ENCODE data around the gene ATRAID.
"Not testable (repeated sequence)": the region's sequence is repeated elsewhere in the genome, so short reads cannot be mapped to it uniquely, and the experiment has no call there.

The ATRAID gene

DNA sequence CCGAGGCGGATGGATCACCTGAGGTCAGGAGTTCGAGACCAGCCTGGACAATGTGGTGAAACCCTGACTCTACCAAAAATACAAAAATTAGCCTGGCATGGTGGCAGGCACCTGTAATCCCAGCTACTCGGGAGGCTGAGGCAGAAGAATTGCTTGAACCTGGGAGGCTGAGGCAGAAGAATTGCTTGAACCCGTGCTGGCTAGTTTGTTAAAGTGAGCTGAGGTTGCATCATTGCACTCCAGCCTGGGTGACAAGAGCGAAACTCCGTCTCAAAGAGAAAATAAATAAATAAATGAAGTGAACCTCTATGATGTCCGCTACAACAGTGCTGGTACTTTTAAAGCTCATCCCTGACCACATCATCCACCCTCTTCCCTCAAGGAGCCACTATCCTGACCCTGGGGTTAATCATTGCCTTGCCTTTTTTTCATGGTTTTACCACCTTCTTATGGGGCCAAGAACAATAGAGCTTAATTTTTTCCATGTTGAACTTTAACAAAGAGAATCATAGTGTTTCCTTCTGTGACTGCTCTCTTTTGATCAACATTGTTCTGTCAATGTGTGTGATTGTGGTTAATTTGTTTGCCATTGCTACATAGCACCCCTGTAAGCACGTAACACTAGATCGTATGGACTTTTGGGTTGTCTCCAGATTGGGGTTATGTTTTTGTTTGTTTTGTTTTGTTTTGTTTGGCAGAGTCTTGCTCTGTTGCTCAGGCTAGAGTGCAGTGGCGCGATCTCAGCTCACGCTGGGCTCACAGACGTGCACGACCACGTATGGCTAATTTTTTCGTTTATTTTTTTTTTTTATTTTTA is 17.1 kb upstream of the ATRAID start:
- DNase-seq (ENCODE audit: low read depth in 2 of 2): no peak

DNA sequence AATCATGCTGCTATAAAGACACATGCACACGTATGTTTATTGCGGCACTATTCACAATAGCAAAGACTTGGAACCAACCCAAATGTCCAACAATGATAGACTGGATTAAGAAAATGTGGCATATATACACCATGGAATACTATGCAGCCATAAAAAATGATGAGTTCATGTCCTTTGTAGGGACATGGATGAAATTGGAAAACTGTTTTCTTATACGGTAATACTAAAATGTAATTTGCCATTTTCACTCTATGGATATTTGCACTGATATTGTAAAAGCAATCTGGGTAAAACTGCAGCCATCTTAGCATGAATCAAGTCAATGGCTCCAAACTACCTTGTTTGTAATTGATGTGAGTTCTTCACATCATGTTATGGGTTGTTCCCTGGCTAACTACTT is 16.0 kb upstream of the ATRAID start:
- not testable (repeated sequence) for DNase-seq (ENCODE audit: low read depth in 2 of 2)

DNA sequence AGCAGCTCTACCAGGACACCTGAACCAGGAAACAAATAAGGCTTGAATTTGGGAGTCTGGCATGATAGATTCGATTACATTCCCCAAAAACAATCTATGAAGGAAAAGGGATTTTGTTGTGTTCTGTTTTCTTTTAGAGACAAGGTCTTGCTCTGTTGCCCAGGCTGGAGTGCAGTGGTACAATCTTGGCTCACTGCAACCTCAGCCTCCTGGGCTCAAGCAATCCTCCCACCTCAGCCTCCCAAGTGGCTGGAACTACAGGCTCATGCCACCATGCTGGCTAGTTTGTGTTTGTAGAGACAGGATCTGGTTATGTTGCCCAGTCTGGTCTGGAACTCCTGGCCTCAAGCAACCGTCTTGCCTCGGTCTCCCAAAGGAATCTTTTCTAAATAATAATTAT is 13.8 kb upstream of the ATRAID start:
- not testable (repeated sequence) for DNase-seq (ENCODE audit: low read depth in 2 of 2)

DNA sequence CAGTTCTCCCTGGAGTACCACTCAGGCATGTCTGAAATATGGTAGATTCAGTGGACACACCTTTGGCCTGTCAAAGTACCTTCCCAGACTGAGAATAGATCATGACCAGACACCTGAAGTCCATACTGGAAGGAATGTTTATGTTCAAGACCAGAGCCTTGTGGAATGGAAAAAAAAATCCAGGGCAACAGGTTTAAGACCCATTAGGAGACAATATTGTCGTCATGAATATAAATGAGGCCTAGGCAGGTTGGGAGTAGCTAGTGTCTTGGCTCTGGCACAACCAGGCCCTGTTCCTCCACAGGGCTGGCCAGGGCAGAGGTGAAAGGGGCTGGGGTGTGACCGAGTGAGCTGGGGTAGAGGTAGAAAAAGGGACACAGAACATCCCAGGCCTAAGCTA is 13.2 kb upstream of the ATRAID start:
- no peak for DNase-seq (ENCODE audit: low read depth in 2 of 2)

DNA sequence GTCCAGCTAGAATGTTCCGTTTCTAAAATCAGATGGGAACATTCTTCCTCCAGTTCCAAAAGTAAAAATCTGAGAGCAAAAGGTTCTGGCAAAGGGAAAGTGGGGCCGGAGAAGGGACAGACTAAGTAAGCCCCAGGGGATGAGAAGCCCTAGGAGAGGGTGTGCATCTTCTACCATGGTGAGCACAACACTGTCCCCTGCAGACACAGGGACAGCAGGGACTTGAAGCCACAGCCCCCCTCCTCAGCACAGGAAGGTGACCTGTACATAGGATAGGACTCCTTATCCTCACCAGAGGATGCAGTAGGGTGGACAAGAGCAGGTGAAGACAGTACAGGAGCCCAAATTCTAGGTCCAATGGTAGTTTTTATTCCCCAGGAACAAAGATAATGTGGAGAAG is 12.6 kb upstream of the ATRAID start:
- DNase-seq (ENCODE audit: low read depth in 2 of 2): no peak

DNA sequence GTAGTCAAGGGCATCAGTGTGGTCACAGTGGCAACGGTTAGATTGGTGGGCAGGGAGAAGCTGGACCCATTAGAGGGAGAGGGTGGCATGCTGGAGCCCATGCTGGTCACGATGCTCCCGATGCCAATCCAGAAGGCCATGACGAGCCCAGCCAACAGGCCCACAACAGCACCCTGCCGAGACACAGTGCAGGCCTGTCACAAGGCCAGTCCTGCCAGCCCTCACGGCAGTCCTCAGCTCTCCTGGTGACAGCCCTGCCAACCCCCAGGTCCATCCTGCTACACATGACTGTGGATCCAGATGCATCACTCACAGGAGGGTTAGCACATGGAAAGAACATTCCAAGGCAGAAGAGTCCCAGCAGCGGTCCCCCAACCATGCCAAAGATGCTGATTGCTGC is 10.2 kb upstream of the ATRAID start:
- DNase-seq (ENCODE audit: low read depth in 2 of 2): no peak

DNA sequence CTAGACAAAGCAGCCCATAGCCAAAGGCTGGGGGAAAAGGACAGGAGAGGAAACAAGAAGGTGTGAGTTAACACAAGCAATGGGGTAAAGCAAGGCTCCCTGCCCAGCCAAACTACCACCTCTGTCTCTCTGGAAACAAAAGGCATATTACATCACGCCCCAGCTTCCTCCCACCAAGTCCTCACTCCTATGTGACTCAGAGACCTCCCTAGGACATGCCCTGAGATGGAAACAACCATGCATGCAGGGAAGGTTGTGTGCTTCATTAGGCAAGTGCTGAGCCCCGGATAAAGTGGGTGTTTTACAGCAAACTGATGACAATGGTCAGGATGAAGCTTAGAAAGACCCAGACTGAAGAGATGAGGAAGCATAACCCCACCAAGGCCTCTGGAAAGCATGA is 9.0 kb upstream of the ATRAID start:
- DNase-seq (ENCODE audit: low read depth in 2 of 2): no peak

DNA sequence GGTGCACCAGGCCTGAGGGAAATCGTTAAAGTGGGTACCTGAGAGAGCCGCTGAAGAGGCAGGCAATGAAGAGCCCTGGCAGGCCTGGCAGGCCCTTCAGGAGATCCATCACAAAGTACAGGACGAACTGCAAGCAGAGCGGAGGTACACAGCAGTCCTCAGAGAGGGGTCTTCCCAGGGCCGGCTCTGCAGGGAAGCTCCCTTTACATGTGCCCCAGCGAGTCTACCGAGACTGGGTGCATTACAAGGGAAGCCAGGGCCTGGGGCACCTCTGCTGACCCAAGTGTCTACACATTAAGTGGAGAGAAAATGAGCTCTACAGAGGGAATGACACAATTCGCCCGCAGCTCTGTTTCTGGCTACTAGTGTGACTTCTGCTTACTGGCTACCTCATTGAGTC is 8.1 kb upstream of the ATRAID start:
- DNase-seq (ENCODE audit: low read depth in 2 of 2): no peak

DNA sequence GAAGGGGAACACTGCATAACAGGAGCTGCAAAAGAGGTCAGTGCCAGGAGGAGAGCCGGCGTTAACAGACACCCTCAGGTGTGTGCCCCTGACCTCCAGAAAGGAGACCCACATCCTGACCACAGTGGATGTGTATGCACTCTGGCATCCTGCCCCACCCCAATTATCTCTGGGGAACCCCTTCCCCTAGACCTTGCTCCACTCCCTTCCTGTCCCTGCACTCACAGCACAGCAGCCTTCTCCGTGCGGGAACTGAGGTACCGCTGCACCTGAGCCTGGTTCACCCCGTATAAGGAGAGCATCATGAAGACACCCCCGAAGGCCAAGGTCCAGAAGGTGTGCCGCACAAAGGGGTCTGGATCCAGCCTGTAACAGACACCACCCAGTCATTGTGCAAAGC is 7.3 kb upstream of the ATRAID start:
- no peak for DNase-seq (ENCODE audit: low read depth in 2 of 2)

DNA sequence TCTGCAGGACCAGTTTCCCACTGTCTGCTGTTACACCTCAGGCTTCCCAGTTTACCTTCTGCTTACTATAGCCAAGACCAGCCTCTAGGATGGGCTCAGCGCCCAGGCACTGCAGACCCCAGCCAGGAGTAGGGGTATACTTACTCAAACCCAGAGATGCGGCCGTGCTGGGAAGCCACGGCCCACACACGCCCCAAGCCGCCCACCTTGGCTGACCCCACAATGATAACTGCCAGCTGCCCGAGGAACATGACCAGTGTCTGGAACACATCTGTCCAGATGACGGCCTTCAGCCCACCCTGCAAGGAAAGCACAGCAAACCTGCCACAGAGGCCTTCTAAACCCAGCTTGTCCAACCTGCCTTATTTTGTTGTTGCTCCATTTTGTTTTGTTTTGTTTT is 6.6 kb upstream of the ATRAID start:
- no peak for DNase-seq (ENCODE audit: low read depth in 2 of 2)

DNA sequence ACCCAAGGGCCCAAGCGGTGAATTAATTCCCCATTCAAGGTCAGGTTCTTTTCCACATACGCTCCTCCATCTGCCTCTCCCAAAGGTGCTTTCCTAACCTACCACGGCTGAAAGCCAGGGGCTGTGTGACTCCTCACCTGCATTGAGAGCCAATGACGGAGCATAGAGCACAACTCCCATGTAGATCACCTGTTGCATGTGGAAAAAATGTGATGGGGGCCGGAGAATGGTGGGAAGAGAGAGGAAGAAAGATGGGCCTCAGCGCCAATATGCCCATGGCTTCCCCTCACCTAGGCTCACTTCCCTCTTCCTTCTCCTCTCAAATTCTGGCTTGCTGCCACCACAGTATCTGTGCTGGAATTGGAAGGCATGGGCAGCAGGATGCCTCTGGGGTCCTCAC is 5.5 kb upstream of the ATRAID start:
- DNase-seq (ENCODE audit: low read depth in 2 of 2): no peak

DNA sequence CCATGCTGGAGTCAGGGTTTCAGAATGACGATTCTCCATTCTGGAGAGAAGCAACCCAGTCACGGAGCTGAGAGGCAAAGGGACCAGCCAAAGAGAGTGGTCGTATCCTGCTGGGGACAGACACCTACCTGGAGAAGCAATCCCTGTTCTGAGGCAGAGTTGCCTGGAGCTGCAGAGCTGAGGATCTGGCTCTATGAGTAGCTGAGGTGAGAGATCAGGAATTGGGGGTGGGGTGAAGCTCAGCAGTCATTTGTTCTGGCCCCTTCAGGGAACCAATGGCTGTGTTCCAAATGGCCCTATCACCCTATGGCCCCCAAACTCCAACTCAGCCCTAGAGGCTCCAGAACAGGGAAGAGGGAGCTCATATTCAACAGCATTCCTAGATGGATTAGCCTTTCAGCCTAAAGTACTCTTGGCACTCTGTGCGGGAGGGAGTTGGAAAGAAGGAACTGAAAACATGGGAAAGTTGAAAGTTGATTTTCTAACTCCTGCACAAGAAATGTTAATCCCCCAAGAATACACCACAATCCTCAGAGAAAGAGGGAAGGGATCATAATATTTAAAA is 3.3 kb upstream of the ATRAID start:
- no peak for DNase-seq (ENCODE audit: low read depth in 2 of 2)

DNA sequence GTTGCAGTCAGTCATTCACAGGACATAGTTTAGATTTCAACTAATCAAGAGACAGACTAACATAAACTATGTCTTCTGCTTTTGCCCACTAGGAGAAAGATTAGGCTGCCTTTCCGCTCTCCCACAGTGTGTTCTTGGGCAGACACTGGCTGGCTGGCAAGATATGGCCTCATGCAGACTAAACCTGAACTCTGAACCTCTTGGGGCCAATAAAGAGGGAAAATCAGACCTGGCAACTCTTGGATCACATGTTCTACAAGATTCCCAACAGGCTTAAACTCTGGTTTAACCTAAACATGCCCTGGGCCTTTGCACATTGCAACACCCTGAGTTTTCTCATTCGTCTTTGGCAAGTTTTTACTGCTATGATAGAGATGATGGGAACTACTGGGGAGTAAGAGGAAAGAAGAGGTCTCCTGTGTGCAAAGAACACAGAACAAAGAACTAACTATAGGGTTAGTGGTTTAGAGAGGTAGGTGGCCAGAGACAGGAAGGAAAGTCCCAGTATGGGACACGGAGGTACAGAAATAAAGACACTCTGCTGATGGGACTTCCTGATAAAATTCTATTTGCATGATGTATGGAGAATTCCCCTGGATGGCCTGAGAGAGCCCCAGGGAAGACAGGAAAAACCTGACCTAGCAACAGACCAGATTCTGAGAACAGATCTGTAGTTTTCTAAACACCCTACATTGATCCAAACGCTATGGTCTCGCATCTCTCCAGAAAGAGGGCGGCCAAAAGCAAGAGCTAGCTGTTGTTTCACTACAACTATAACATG is 2.0 kb upstream of the ATRAID start:
- DNase-seq (ENCODE audit: low read depth in 2 of 2): no peak

DNA sequence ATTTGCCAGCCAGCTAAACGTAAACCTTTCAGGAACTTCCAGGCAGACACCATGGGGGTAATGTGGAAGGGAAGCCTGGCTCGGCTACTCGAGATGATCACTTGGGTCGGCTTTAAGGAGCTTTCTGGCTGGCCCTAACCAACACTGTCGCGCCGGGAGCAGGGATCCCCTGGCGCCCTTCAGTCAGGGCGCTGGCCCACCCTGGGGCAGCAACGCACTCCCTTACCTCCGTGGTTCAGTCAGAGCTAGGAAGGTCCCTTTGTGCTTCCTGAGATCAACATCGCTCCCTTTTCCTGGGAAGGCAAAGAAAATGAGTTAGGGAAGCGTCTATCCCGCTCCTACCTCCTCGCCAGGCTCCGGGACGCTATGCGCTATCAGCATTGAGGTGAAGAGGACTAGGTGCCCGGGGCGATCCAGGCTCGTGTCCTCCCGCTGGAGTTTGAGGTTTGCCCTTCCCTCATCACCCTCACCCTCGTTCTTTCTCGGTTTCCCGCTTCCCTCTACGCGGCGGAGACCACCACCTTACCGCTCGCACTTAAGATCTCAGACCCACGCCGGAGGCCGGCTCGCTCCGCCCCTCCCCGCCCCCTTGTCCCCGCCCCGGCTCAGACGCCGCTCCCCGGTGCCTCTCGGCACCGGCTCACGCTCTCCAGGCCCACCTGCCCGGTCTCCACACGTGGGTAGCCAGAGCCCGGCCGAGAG is 449 bp upstream of the ATRAID start:
- no peak for DNase-seq (ENCODE audit: low read depth in 2 of 2)

DNA sequence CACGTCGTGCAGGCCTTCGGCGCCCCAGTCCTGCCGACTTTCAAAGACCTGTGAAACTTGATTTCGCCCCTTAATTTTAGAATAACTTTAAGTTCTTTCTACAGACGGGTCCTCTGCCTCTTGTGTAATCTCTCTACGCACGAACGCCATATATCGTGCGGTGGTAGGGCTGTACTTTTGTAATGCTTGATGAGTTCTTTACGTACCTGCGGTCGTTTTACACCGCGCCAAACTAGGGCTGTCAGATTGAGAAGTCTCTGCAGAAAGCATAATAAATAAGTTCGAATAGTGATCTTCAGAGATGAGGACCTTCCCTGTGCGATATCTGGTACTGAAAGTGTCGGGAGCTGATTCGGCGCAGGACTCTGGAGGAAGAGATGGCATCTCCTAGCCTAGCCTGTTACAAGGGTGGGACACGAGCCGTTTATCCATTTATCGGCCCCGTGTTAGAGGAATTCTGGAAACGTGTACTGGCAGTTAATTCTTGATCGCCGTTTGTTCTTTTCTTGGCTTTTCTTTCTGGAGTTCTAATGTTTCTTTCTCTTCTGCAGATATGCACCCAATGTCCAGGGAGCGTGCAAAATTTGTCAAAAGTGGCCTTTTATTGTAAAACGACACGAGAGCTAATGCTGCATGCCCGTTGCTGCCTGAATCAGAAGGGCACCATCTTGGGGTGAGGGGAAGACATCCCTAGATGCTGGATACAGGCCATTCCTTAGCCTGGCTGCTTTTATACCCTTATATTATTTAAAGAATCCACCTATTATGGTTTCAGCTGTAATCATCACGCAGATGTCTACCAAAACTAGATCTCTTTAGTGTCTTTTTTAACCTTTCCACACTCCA is 1.0 kb downstream of the ATRAID start:
- DNase-seq (ENCODE audit: low read depth in 2 of 2): no peak

DNA sequence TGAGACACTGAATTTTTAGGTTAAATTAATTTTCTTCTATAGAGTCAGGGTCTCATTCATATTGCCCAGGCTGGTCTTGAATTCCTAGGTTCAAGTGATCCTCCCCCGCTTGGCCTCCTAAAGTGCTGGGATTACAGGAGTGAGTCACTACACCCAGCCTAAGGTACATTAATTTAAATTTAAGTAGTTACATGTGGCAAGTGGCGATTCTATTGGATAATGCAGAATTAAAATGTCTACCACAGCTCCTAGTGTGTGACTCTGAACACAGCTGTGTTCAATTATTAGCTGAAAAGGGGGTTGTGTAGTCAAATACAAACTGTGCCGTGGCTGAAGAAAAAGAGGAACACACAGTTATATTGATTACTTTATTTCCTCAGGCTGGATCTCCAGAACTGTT is 3.1 kb downstream of the ATRAID start:
- DNase-seq (ENCODE audit: low read depth in 2 of 2): no peak

DNA sequence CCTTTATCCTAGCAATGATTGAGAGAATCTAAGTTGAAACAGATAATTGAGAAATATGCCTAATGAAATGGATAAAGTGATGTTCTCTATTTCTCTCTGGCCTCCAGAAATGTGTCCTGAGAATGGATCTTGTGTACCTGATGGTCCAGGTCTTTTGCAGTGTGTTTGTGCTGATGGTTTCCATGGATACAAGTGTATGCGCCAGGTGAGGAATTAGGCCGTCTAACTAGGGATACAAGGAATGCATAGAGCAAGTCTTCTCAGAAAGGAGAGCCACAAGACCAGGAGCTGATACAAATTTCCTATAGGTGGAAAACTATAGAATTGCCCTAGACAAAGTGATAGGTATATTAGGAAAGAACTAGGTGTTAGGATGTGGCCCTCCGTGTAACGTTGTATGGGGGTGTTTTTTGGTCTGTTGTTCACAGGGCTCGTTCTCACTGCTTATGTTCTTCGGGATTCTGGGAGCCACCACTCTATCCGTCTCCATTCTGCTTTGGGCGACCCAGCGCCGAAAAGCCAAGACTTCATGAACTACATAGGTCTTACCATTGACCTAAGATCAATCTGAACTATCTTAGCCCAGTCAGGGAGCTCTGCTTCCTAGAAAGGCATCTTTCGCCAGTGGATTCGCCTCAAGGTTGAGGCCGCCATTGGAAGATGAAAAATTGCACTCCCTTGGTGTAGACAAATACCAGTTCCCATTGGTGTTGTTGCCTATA is 4.7 kb downstream of the ATRAID start:
- DNase-seq (ENCODE audit: low read depth in 2 of 2): no peak

DNA sequence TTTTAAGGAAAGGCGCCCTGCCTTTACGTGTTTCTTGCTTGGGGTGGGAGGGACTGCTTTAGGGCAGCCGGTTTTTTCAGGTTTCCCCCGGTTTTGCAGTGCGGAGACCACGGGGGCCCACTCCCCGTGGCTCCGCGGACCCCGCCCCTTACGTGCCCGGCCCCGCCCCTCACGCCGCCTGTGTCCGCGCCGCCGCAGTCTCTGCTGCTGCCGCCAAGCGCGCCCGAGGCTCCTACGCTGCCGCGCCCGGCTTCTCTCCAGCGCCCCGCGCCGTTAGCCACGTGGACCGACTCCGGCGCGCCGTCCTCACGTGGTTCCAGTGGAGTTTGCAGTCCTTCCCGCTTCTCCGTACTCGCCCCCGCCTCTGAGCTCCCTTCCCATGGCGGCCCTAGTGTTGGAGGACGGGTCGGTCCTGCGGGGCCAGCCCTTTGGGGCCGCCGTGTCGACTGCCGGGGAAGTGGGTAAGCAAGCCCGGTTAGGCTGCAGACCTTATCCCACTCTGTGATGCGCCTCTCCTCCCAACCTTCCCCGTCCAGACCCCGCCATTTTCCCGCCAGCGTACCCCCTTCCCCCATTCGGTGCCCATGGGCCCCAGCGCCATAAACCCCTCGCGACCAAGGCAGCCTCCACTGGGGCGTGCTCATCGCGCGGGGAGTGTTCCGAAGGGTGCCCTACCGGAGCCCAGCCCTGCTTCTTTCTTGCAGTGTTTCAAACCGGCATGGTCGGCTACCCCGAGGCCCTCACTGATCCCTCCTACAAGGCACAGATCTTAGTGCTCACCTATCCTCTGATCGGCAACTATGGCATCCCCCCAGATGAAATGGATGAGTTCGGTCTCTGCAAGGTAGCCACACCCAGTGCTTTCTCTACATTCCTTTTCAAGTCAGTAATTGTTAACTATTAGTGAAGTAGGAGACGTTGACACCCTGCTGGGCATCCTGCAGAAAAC is 5.6 kb downstream of the ATRAID start, which contains the start of gene CAD:
TSS of gene CAD (plus strand) at position 197 of the 949 bp plus-strand sequence. CDS start at position 380, 183 bp downstream.
- DNase-seq (ENCODE audit: low read depth in 2 of 2): peak; percentile 87 to 88

DNA sequence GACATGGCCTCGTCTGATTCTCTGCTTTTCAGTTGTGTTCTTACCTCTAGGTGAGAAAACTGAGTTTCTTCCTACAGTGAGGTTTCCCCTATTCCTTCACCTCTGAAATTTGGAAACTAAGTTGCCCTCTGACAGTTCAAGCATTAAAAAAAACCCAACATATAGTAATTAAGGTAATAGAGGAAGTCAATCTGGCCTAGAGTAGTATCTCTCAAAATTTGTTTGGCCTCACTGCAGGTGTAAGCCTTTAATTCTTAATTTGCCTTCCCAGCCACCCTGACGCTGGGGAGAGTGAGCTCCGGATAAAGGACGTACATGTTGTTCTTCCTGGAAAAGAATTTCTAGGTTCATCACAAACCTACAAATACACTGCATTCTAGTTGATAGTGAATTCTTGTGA is 6.8 kb downstream of the ATRAID start:
- DNase-seq (ENCODE audit: low read depth in 2 of 2): no peak

Data from stimulated activated CD8-positive, alpha-beta memory T cell treated with anti-CD3 and anti-CD28 coated beads, Interleukin-2, amount 100 ng/mL, for 48 hours (primary cell).